Muscle of arm (tissue), 12 donors: Measurements from ENCODE around the gene STX12. TPM values are rescaled to one million over a fixed set of nuclear protein-coding genes. Genes with fewer than 3 reads are reported as not detected.
"Not testable (repeated sequence)": the region's sequence is repeated elsewhere in the genome, so short reads cannot be mapped to it uniquely, and the experiment has no call there.

Experiments
- DNase-seq: peaks from one replicate; pipeline ENCODE4 v3.0.0-alpha.2; 2013
- polyA plus RNA-seq, 12 donors: library from polyadenylated mRNA; unstranded; fragments of 120-200 nt; gene quantifications; one replicate each; pipeline ENCODE4 v1.2.1, GENCODE V29; 2013; ENCODE audit not compliant: insufficient read length in 12 of 12

The STX12 gene
- polyA plus RNA-seq, 12 donors, result 24.1 to 51.0 (median 35.7) TPM; not detected in 1

DNA sequence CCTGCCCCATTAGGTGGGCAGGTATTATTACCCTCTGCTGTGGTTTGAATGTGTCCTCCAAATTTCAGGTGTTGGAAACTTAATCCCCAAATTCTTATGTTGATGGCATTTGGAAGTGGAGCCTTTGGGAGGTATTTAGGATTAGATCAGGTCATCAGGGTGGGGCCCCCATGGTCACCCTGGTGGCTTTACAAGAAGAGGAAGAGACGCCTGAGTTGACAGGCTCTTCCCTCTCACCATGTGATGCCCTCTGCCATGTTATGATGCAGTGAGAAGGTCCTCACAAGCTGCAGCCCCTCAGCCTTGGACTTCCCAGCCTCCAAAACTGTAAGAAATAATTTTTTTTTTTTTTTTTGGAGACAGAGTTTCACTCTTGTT, 90.5 kb downstream of the STX12 start:
- no peak for DNase-seq

DNA sequence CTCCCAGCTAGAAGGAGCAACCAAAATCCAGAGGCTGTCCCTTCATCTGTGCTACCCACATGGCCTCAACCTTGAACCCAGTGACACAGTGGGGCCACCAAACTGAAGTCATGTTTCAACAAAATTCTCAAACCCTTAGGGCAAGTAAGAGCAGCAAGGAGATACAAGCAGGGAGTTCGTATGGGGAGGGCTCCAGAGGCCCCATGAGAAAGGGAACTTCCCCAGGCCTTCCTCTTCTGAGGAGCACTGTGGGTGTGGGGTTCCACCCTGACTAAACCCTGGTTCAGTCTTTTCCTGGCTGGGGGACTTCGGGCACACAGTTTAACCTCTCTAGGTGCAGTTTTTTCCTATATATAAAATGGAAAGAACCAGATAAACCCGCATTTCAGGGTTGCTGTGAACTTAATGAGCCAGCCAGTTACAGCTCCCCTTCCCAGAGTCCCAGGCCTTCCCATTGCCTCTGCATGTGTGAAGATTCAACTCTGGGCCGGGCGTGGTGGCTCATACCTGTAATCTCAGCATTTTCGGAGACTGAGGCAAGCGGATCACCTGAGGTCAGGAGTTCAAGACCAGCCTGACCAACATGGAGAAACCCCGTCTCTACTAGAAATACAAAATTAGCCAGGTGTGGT, 91.4 kb downstream of the STX12 start:
- no peak for DNase-seq

DNA sequence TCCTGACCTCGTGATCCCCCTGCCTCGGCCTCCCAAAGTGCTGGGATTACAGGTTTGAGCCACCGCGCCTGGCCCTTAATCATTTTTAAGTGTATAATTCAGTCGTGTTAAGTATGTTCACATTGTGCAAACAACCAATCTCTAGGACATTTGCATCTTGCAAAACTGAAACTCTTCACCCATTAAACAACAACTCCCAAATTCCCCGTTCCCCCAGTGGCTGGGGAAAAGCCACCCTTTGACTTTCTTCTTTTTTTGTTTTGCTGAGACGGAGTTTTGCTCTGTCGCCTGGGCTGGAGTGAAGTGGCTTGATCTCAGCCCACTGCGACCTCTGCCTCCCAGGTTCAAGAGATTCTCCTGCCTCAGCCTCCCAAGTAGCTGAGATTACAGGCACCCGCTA, 92.8 kb downstream of the STX12 start:
- no peak for DNase-seq

DNA sequence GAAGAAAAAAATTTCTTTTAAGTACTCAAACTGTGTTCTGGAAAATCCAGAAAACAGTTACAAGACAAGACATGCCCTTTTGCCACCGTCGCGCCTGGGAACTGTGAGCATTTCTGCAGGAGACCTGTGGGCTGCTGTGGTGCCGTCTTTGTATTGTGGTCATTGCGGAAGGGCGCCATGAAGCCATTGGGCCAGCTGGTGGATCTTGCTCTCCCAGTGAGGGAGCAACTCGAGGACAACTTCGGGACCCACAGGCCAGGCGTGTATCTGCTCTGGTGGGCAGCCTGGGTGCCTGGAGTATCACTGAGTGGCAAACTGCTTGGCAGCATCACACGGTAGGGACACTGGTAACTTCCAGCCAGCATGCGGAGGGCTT, 95.5 kb downstream of the STX12 start:
- DNase-seq, result no peak

DNA sequence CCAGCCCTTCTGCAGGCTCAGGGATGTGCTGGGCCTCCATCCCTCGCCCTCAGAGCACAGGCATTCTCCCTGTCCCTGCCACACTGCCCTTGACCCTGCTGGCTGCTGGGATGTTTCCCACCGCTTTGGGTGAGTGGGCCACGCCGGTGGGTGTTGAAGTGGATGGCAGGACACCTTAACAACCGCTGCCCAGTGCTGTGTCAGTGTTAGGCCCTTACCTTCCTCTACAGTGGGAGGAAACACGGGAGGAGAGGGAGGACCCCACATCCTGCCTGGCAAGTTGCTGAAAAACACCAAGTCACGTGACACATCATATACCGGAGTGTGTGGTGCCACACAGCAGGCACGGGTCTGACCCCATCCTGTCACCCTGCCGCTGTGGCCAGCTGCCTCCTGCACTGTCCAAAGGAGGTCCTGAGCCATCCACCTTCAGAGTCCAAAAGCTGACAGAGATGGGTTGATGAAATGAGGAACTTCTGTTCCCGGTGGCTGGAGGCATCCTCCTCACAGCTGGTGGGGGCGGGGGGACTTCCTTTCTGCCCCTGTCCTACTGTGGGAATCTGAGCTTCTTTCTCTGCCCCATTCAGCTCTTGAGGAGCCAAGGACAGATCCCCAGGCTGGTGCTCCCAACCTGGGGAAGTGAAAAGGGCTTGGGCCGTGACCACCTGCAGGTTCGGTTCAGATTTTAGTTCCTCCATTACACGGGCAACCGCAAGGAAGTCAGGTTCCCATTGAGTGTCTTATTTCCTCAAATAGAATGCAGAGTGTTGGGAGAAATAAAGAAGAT, 96.1 kb downstream of the STX12 start:
- no peak for DNase-seq

DNA sequence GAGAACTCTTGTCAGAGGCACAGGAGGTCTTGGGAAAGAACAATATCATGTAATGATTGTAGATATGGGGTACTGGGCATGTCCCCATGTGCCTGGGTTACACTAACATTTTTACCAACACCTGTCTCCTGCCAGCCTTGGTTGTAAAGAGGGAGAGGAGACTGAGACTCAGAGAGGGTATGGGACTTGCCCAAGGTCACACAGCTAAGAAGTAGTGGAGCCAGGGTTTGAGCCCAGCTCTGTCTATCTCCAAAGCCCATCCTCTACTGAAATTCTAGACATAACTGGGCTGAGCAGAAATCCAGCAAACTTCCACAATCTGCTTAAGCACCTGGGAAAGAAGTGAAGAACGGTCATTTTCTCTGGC, 96.7 kb downstream of the STX12 start:
- DNase-seq, result no peak

DNA sequence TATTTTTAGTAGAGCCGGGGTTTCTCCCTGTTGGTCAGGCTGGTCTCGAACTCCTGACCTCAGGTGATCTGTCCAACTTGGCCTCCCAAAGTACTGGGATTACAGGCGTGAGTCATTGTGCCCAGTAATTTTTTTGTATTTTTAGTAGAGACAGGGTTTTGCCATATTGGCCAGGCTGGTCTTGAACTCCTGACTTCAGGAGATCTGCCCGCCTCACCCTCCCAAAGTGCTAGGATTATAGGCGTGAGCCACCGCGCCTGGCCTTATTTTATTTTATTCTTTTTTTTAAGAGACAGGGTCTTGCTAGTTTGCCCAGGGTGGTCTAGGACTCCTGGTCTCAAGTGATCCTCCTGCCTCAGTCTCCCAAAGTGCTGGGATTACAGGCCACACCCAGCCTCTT, 98.1 kb downstream of the STX12 start:
- not testable (repeated sequence) for DNase-seq

DNA sequence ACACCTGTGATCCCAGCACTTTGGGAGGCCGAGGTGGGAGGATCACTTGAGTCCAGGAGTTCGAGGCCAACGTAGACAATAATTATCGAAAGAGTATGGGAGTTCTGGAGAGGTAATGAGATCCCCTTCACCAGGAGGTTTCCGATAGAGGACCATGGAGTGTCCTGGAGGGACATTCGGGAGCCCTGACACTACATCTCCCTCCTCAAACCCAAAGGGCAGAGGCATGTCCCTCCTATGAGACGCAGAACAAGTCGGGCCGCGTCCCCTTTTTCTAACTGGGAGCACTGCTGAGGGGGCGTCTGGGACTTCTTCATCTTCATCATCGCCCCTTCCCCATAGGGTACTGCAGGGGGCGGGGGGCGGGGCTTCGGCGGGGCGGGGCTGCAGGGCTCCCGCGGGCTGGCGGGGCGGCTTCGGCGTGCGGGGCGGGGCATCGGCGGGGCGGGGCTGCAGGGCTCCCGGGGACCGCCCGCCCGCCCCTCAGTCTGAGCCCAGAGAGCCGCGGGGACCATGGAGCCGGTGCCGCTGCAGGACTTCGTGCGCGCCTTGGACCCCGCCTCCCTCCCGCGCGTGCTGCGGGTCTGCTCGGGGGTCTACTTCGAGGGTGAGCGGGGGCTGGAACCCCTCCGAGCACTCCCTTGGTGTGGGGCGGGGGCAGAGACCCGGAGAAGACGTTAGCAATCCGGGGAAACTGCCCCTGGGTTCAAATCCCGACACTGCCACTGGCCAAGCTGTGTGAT, 99.2 kb downstream of the STX12 start, which contains the start of gene THEMIS2:
THEMIS2 (plus strand) TSS at position 486 of the 743 bp plus-strand sequence; CDS start at position 514, 28 bp downstream.
- no peak for DNase-seq

DNA sequence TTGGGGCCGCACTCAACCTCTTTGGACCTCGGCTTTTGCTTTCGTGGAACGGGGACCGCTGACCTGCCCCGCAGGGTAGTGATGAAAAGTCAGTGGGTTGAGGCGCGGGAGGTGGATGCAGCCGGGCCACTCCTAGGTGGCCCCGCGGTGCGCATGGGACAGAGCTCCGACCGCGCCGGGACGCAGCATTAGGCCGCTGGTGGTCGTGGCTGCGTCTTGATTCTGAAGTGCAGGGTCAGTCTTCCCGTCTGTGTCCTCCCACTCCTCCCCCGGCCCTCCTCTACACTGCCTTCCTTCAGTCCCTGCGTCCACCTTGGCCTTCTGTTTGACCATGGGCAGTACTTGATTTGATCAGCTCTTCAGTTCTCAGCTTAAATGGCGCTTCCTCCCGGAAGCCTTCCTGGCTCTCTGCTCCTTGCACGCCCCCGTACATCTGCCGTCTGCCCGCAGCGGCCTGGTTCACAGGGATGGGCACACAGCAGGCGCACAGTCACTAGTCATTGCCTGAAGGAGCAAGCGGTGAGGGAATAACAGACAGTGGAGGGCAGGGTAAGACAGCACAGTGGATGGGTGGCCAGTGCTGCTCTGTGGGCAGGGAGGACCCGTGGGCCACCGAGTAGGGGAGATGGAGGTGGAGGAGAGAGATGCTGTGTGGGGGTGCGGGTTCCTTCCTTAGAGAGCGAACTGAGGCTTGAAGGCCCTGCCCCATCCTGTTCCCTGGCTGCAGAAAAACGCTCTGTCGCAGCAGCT, 100.0 kb downstream of the STX12 start:
- no peak for DNase-seq

DNA sequence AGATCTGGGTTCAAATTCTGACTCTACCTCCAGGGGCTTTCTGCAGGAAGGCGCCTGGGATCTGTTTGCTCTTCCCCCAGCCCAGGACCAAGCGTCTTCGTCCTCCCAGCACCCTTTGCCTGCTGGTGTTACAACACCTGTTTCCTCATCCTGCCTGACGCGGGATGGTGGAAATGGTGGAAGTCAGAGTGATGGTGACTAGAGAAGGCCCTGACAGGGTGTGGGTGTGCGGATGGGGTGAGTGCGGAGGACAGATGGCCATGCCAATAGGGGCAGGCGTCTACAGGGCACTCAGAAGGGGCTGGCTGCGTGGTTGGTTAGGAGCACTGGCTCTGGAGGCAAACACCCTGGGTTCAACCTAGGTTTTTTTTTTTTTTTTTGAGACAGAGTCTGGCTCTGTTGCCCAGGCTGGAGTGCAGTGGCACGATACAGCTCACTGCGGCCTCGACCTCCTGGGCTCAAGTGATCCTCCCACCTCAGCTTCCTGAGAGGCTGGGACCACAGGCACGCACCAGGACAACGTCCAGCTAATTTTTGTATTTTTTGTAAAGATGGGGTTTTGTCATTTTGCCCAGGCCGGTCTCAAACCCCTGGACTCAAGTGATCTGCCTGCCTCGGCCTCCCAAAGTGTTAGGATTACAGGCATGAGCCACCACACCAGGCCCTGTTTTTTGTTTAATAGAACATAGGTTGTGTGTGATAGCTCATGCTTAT, 100.8 kb downstream of the STX12 start:
- DNase-seq, result no peak

Other genes starting within 250 kb of the STX12 start
- 100 to 1,000 TPM in 2 of 12 donors, 10 to 100 TPM in 9, not detected in 1; 67.2 to 136 (median 80.7) TPM for gene AHDC1, start 169.1 kb upstream of the STX12 start, polyA plus RNA-seq
- 1 to 10 TPM in 9 of 12 donors, under 1 TPM in 1, not detected in 2; 0.96 to 8.5 (median 1.9) TPM for gene FGR, start 138.0 kb upstream of the STX12 start, polyA plus RNA-seq
- gene IFI6, start 101.0 kb upstream of the STX12 start, polyA plus RNA-seq, result 1,000 to 10,000 TPM in 1 of 12 donors, 10 to 100 TPM in 11; 36.9 to 1,253 (median 56.8) TPM
- gene FAM76A, start 47.3 kb upstream of the STX12 start, polyA plus RNA-seq, result 100 to 1,000 TPM in 1 of 12 donors, 10 to 100 TPM in 11; 18.0 to 726 (median 21.8) TPM
- 10 to 100 TPM in 11 of 12 donors, not detected in 1; 29.1 to 48.1 (median 34.6) TPM for gene PPP1R8, start 57.6 kb downstream of the STX12 start, polyA plus RNA-seq
- 1 to 10 TPM in 10 of 12 donors, not detected in 2; 1.7 to 8.7 (median 2.8) TPM for gene THEMIS2, start 99.3 kb downstream of the STX12 start, polyA plus RNA-seq
- 10 to 100 TPM in 11 of 12 donors, not detected in 1; 16.6 to 68.1 (median 50.4) TPM for gene RPA2, start 141.4 kb downstream of the STX12 start, polyA plus RNA-seq
- 1 to 10 TPM in 1 of 12 donors, under 1 TPM in 7, not detected in 4; 0.09 to 1.5 (median 0.17) TPM for gene SMPDL3B, start 161.8 kb downstream of the STX12 start, polyA plus RNA-seq
- 1 to 10 TPM in 10 of 12 donors, not detected in 2; 6.2 to 8.4 (median 7.0) TPM for gene XKR8, start 186.8 kb downstream of the STX12 start, polyA plus RNA-seq